ENCODE measurements around the gene SKOR2. TPM values are rescaled to one million over a fixed set of nuclear protein-coding genes. Genes with fewer than 3 reads are reported as not detected.

SKOR2 gene
- total and polyA plus RNA-seq, 10 donors = not detected

- DNase-seq = no peak
- peaks cover 0 to 100% (median 63%) of the 10 kb centered on the region in 7 donors for H3K27me3 ChIP-seq (replicated peaks in 1 of 7)
- H3K4me1 ChIP-seq = peaks cover 0 to 27% (median 12%) of the 10 kb centered on the region in 6 donors
- intact Hi-C loops (cut with DNase I; ENCODE audit: low total_unique reads) = no loop called here
- H3K9me3 ChIP-seq = peaks cover 0 to 19% (median 0%) of the 10 kb centered on the region in 8 donors
- 5 to 22% (median 14%) methylated on average over 56 to 64 of the region's 64 CpGs for WGBS, 5 donors
- no peaks in the 10 kb centered on the region for H3K36me3 ChIP-seq
- H3K27ac ChIP-seq = no peak overlapping the region
- no peak overlapping the region for H3K4me3 ChIP-seq
- TF ChIP-seq POLR2AphosphoS5 (IDR thresholded peaks at IDR 0.05) (no peak), CTCF (IDR thresholded peaks at IDR 0.05 in 8 of 11, conservative IDR thresholded peaks at IDR 0.05 in 3 of 11) (no peak), POLR2A (IDR thresholded peaks at IDR 0.05) (no peak)
Measured at GRCh38 chr18:47260924-47261701, 9.7 kb upstream of the SKOR2 start.

GRCh38 chr18:47260120-47260923 is 8.9 kb upstream of the SKOR2 start:
- H3K4me3 ChIP-seq = no peak overlapping the region
- H3K27me3 ChIP-seq (replicated peaks in 1 of 7) = peaks cover 0 to 100% (median 64%) of the 10 kb centered on the region in 7 donors
- no peak for TF ChIP-seq POLR2A (IDR thresholded peaks at IDR 0.05)
- 8 to 19% (median 11%) methylated on average over 38 of the region's 38 CpGs for WGBS, 5 donors
- H3K4me1 ChIP-seq = peaks cover 0 to 27% (median 12%) of the 10 kb centered on the region in 6 donors
- intact Hi-C loops (cut with DNase I; ENCODE audit: low total_unique reads) = no loop called here
- H3K27ac ChIP-seq = no peak overlapping the region
- no peak for DNase-seq
- H3K9me3 ChIP-seq = peaks cover 0 to 19% (median 0%) of the 10 kb centered on the region in 8 donors
- H3K36me3 ChIP-seq = no peaks in the 10 kb centered on the region

- peaks cover 7 to 100% (median 68%) of the 10 kb centered on the region in 7 donors for H3K27me3 ChIP-seq (replicated peaks in 1 of 7)
- no peak for DNase-seq
Measured at GRCh38 chr18:47254341-47254939, 3.0 kb upstream of the SKOR2 start.

More at GRCh38 chr18:47254341-47254939, 3.0 kb upstream of the SKOR2 start:
- intact Hi-C loops (cut with DNase I; ENCODE audit: low total_unique reads) = no loop called here
- no peak overlapping the region for H3K4me3 ChIP-seq
- no peaks in the 10 kb centered on the region for H3K36me3 ChIP-seq
- H3K9me3 ChIP-seq = peaks cover 0 to 3% (median 0%) of the 10 kb centered on the region in 8 donors
- WGBS, 5 donors = 3 to 10% (median 4%) methylated on average over 24 to 31 of the region's 31 CpGs
- no peak for TF ChIP-seq CTCF (IDR thresholded peaks at IDR 0.05 in 8 of 11, conservative IDR thresholded peaks at IDR 0.05 in 3 of 11)
- no peak for TF ChIP-seq POLR2AphosphoS5 (IDR thresholded peaks at IDR 0.05)
- no peak for TF ChIP-seq POLR2A (IDR thresholded peaks at IDR 0.05)
- H3K27ac ChIP-seq = no peak overlapping the region
- H3K4me1 ChIP-seq = peaks cover 0 to 7% (median 2%) of the 10 kb centered on the region in 6 donors

All from spleen (tissue), 11 donors.